ENCODE data around the gene ITGB5.

DNA sequence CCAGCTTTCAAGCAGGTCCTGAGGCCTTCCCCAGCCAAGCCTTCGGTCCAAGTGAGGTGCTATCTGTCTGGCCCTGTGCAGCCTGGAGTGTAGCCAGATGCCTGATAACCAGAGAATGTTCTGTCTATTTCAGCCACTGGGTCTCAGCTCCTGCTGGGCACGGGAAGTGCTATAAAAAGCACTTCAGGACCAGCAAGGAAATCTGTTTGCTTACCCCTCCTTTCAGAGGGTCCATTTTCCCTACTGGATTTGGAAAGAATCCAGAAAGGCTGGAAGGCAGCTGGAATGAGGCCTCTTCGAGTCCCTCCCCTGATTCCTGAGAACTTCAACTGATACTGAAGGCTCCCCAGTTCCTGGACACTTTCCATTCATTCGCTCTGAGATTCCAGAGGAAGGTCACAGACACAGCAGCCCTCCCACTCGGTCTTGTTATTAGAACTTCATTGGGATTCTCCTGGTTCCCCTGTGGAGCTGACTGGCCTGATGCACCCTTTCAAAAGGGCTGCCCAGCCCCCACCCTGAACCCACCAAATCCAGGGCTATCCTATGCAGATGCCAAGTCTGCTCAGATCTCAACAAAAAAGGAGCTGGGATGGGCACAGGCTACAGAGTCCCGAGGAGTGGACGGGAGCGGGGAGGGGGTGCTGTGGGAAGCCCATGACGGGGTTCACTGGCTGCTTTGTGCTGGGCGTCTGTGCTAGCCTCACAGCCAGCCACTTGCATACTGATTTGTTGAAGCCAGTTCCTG, 86.5 kb downstream of the ITGB5 start:
- TF ChIP-seq, protein P1, sequence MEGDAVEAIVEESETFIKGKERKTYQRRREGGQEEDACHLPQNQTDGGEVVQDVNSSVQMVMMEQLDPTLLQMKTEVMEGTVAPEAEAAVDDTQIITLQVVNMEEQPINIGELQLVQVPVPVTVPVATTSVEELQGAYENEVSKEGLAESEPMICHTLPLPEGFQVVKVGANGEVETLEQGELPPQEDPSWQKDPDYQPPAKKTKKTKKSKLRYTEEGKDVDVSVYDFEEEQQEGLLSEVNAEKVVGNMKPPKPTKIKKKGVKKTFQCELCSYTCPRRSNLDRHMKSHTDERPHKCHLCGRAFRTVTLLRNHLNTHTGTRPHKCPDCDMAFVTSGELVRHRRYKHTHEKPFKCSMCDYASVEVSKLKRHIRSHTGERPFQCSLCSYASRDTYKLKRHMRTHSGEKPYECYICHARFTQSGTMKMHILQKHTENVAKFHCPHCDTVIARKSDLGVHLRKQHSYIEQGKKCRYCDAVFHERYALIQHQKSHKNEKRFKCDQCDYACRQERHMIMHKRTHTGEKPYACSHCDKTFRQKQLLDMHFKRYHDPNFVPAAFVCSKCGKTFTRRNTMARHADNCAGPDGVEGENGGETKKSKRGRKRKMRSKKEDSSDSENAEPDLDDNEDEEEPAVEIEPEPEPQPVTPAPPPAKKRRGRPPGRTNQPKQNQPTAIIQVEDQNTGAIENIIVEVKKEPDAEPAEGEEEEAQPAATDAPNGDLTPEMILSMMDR (IDR thresholded peaks at IDR 0.05): no peak
- TF ChIP-seq, protein P2, sequence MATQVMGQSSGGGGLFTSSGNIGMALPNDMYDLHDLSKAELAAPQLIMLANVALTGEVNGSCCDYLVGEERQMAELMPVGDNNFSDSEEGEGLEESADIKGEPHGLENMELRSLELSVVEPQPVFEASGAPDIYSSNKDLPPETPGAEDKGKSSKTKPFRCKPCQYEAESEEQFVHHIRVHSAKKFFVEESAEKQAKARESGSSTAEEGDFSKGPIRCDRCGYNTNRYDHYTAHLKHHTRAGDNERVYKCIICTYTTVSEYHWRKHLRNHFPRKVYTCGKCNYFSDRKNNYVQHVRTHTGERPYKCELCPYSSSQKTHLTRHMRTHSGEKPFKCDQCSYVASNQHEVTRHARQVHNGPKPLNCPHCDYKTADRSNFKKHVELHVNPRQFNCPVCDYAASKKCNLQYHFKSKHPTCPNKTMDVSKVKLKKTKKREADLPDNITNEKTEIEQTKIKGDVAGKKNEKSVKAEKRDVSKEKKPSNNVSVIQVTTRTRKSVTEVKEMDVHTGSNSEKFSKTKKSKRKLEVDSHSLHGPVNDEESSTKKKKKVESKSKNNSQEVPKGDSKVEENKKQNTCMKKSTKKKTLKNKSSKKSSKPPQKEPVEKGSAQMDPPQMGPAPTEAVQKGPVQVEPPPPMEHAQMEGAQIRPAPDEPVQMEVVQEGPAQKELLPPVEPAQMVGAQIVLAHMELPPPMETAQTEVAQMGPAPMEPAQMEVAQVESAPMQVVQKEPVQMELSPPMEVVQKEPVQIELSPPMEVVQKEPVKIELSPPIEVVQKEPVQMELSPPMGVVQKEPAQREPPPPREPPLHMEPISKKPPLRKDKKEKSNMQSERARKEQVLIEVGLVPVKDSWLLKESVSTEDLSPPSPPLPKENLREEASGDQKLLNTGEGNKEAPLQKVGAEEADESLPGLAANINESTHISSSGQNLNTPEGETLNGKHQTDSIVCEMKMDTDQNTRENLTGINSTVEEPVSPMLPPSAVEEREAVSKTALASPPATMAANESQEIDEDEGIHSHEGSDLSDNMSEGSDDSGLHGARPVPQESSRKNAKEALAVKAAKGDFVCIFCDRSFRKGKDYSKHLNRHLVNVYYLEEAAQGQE (IDR thresholded peaks at IDR 0.05): no peak
- TF ChIP-seq ESRRA (IDR thresholded peaks at IDR 0.05; ENCODE audit: borderline replicate concordance, low read length) (no peak), RAD21 (conservative IDR thresholded peaks at IDR 0.05 in 1 of 2, IDR thresholded peaks at IDR 0.05 in 1 of 2) (no peak), RNF2 (IDR thresholded peaks at IDR 0.05; ENCODE audit: borderline replicate concordance, low read depth) (no peak), POLR2A (IDR thresholded peaks at IDR 0.05; ENCODE audit: low read length) (no peak), CHD2 (IDR thresholded peaks at IDR 0.05; ENCODE audit: low read length, partially characterized antibody) (no peak), ZFP36 (IDR thresholded peaks at IDR 0.05; ENCODE audit: borderline replicate concordance, partially characterized antibody) (no peak), MYC (IDR thresholded peaks at IDR 0.05; ENCODE audit: borderline replicate concordance, low read length) (no peak)
- TF ChIP-seq, protein P3, sequence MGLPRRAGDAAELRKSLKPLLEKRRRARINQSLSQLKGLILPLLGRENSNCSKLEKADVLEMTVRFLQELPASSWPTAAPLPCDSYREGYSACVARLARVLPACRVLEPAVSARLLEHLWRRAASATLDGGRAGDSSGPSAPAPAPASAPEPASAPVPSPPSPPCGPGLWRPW (IDR thresholded peaks at IDR 0.05): no peak
- TF ChIP-seq, protein P4, sequence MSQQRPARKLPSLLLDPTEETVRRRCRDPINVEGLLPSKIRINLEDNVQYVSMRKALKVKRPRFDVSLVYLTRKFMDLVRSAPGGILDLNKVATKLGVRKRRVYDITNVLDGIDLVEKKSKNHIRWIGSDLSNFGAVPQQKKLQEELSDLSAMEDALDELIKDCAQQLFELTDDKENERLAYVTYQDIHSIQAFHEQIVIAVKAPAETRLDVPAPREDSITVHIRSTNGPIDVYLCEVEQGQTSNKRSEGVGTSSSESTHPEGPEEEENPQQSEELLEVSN (IDR thresholded peaks at IDR 0.05; ENCODE audit: borderline replicate concordance, low read depth): no peak
- TF ChIP-seq, protein P5, sequence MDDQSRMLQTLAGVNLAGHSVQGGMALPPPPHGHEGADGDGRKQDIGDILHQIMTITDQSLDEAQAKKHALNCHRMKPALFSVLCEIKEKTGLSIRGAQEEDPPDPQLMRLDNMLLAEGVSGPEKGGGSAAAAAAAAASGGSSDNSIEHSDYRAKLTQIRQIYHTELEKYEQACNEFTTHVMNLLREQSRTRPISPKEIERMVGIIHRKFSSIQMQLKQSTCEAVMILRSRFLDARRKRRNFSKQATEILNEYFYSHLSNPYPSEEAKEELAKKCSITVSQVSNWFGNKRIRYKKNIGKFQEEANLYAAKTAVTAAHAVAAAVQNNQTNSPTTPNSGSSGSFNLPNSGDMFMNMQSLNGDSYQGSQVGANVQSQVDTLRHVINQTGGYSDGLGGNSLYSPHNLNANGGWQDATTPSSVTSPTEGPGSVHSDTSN (IDR thresholded peaks at IDR 0.05): no peak
